Tracheal epithelial cell (primary cell): ENCODE measurements around the gene SLC38A2. TPM values are rescaled to one million over a fixed set of nuclear protein-coding genes. Genes with fewer than 3 reads are reported as not detected.

Experiments used
- total RNA-seq: library from RNA; depleted of rRNA; stranded (reverse); fragments of >200 nt; gene quantifications from 2 replicates; pipeline ENCODE4 v1.2.1, GENCODE V29; 2014

Gene SLC38A2
- total RNA-seq, result 458 and 957 TPM in 2 replicates

GRCh38 chr12:46372544-46373300 lies at the start of gene SLC38A2:
Gene SLC38A2 (minus strand): TSS chr12:46372773. CDS start chr12:46371293, 1,480 bp downstream.

Other genes starting within 250 kb of the SLC38A2 start
- gene SLC38A1, start 103.7 kb downstream of the SLC38A2 start, total RNA-seq, result 189 and 287 TPM in 2 replicates